GM19452 (cell line): ENCODE measurements around the gene SLC29A1.

ENCODE experiments used
- ATAC-seq: cut with Tn5 transposase; IDR thresholded peaks from one replicate; pipeline ENCODE4 v1.9.1; 2021; ENCODE audit not compliant: unreplicated experiment

SLC29A1 gene

GRCh38 chr6:44265007-44265721 lies 41.8 kb downstream of the SLC29A1 start, which contains the start of gene NFKBIE:
NFKBIE (minus strand) TSS chr6:44265551; CDS start chr6:44265346, 205 bp downstream.
- peak; percentile 40 for ATAC-seq

- no peak for ATAC-seq
Observed at GRCh38 chr6:44265722-44266233, 42.4 kb downstream of the SLC29A1 start.

GRCh38 chr6:44266347-44266746 lies 43.0 kb downstream of the SLC29A1 start:
- ATAC-seq: peak; percentile 33

GRCh38 chr6:44267252-44267651 lies 43.9 kb downstream of the SLC29A1 start:
- no peak for ATAC-seq

GRCh38 chr6:44268095-44268628 lies 44.8 kb downstream of the SLC29A1 start:
- ATAC-seq: no peak

- ATAC-seq: no peak
Observed at GRCh38 chr6:44269178-44269920, 46.0 kb downstream of the SLC29A1 start.

GRCh38 chr6:44269921-44270525 lies 46.6 kb downstream of the SLC29A1 start, which contains the start of gene TMEM151B:
TMEM151B (plus strand) TSS chr6:44270450; CDS start chr6:44270743, 293 bp downstream.
- no peak for ATAC-seq

GRCh38 chr6:44270526-44271405 lies 47.4 kb downstream of the SLC29A1 start:
- ATAC-seq: no peak

- ATAC-seq: no peak
Observed at GRCh38 chr6:44271406-44271723, 48.0 kb downstream of the SLC29A1 start.

GRCh38 chr6:44271914-44272313 lies 48.5 kb downstream of the SLC29A1 start:
- ATAC-seq: no peak

- no peak for ATAC-seq
Observed at GRCh38 chr6:44272529-44272928, 49.1 kb downstream of the SLC29A1 start.

GRCh38 chr6:44272999-44273566 lies 49.7 kb downstream of the SLC29A1 start:
- no peak for ATAC-seq

- ATAC-seq: no peak
Observed at GRCh38 chr6:44273617-44274016, 50.2 kb downstream of the SLC29A1 start.

- no peak for ATAC-seq
Observed at GRCh38 chr6:44275271-44275748, 51.9 kb downstream of the SLC29A1 start.

- no peak for ATAC-seq
Observed at GRCh38 chr6:44275749-44276648, 52.6 kb downstream of the SLC29A1 start.

- ATAC-seq: no peak
Observed at GRCh38 chr6:44276667-44277640, 53.6 kb downstream of the SLC29A1 start.

- ATAC-seq: no peak
Observed at GRCh38 chr6:44277763-44278162, 54.4 kb downstream of the SLC29A1 start.

GRCh38 chr6:44278315-44278714 lies 54.9 kb downstream of the SLC29A1 start:
- ATAC-seq: no peak
